Upper lobe of right lung (tissue), 1 donor: ENCODE data around the gene CRIP2. TPM values are rescaled to one million over a fixed set of nuclear protein-coding genes. Genes with fewer than 3 reads are reported as not detected.

Source experiments
- ATAC-seq: fragments of 200-7000 bp; cut with Tn5 transposase; one replicate; pipeline ENCODE4 v1.9.1; 2020; ENCODE audit warnings: mild to moderate bottlenecking, moderate library complexity
- DNase-seq: peaks from one replicate; pipeline ENCODE4 v3.0.0-alpha.2; 2020
- H3K27ac ChIP-seq: fragments of 200-600 bp; one replicate; pipeline ENCODE4 v1.8.0; 2022
- H3K27me3 ChIP-seq: fragments of 200-600 bp; one replicate; pipeline ENCODE4 v1.8.0; 2022; ENCODE audit warnings: mild to moderate bottlenecking
- H3K36me3 ChIP-seq: fragments of 200-600 bp; one replicate; pipeline ENCODE4 v1.8.0; 2022
- H3K4me1 ChIP-seq: fragments of 200-600 bp; one replicate; pipeline ENCODE4 v1.8.0; 2022
- H3K4me3 ChIP-seq: fragments of 200-600 bp; one replicate; pipeline ENCODE4 v1.8.0; 2022; ENCODE audit warnings: mild to moderate bottlenecking
- H3K9me3 ChIP-seq: fragments of 200-600 bp; one replicate; pipeline ENCODE4 v1.8.0; 2022
- intact Hi-C: fragments of 100-400 bp; cut with DNase I; formaldehyde crosslinking; loops from one replicate; pipeline ENCODE4 v1.11.0; 2022
- total RNA-seq: library from RNA; stranded (reverse); fragmentation: NEBNext Ultra II Directional; extraction: Animal tissue kit (Norgen Biotek cat#: 25700); gene quantifications from one replicate; pipeline ENCODE4 v1.2.1, GENCODE V29; 2021
- TF ChIP-seq, protein P1 (sequence below): fragments of 200-600 bp; IDR thresholded peaks from one replicate; pipeline ENCODE4 v1.8.0; 2022; ENCODE audit warnings: antibody characterized with exemption
- donor health status: DM: no; HTN: yes; CAD: no; lungs with severe emphysema.

Gene CRIP2
- total RNA-seq, 1 donor from 2014 or later = 191 TPM

DNA sequence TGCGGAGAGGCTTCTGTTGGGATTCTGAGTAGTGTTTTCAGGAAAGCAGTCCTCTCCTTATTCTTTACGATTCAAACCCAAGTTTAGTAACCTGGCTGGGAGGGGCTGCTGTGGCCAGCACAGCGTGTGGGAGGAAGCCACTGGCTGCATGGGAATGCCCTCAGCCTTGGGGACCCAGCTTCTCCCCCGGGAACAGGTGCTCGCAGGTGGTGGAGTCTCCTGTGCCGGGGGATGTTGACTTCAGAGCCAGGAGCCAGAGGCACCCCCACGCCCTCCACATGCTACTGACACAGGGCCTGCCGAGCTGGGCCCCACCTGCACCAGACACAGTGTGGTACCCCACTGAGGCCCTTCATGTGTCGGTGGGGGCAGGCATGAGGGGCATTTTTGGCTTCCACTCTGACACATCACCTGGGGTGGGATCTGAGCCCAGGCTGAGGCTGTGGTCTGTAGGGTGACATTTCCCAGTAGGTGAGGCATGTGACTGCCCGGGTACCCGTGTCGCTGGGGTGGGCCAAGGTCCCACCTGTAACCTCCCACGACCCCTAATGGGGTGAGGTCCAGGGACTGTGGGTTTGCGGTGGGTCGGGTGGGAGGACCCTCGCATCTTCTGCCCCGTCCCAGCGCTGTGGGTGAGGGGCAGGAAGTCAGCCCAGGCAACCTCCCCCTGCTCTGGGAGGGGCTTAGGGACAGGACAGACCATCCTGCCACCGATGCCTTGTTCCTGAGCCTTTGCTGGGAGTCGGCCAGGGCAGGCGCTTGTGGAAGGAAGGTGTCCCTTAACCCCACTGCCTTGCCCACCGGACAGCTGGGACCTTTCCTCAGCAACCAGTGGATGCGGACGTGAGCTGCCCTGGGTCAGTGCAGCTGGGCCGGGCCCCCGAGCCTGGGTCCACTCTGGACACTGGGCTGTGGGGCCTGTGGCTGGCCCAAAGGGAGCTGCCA, 28.4 kb upstream of the CRIP2 start:
- TF ChIP-seq, protein P1, sequence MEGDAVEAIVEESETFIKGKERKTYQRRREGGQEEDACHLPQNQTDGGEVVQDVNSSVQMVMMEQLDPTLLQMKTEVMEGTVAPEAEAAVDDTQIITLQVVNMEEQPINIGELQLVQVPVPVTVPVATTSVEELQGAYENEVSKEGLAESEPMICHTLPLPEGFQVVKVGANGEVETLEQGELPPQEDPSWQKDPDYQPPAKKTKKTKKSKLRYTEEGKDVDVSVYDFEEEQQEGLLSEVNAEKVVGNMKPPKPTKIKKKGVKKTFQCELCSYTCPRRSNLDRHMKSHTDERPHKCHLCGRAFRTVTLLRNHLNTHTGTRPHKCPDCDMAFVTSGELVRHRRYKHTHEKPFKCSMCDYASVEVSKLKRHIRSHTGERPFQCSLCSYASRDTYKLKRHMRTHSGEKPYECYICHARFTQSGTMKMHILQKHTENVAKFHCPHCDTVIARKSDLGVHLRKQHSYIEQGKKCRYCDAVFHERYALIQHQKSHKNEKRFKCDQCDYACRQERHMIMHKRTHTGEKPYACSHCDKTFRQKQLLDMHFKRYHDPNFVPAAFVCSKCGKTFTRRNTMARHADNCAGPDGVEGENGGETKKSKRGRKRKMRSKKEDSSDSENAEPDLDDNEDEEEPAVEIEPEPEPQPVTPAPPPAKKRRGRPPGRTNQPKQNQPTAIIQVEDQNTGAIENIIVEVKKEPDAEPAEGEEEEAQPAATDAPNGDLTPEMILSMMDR = no peak
- Histone ChIP-seq H3K4me1 (peaks cover 5% of the 10 kb centered on the region), H3K36me3 (peaks cover 13% of the 10 kb centered on the region), H3K27ac (no peak overlapping the region), H3K9me3 (no peaks in the 10 kb centered on the region), H3K4me3 (no peak overlapping the region), H3K27me3 (no peaks in the 10 kb centered on the region)
- no peak for ATAC-seq
- DNase-seq = no peak
- intact Hi-C loops = no loop called here

DNA sequence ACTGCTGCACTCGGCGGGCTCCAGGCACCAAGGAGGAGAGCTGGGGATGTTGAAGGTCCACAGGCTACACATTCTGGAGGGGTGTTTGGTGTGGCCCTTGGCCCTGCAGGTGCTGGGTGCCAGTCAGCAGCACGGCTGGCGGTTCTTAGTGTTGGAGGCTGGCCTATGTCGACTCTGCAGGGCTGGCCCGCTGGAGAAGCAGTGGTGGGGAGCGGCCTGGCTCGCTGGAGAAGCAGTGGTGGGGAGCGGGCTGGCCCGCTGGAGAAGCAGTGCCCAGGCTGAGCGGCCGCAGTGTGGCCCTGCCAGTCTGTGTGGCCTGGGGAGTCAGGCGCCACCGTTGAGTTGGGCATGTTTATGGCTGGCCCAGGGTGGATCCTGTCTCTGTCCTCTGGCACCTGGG, 27.6 kb upstream of the CRIP2 start:
- ATAC-seq (no peak), DNase-seq (no peak)
- peaks cover 5% of the 10 kb centered on the region for H3K4me1 ChIP-seq
- TF ChIP-seq, protein P1 = no peak
- H3K36me3 ChIP-seq = peaks cover 19% of the 10 kb centered on the region
- H3K27ac ChIP-seq = no peak overlapping the region
- intact Hi-C loops = no loop called here
- H3K9me3 ChIP-seq = no peaks in the 10 kb centered on the region
- H3K4me3 ChIP-seq = no peak overlapping the region
- no peaks in the 10 kb centered on the region for H3K27me3 ChIP-seq

DNA sequence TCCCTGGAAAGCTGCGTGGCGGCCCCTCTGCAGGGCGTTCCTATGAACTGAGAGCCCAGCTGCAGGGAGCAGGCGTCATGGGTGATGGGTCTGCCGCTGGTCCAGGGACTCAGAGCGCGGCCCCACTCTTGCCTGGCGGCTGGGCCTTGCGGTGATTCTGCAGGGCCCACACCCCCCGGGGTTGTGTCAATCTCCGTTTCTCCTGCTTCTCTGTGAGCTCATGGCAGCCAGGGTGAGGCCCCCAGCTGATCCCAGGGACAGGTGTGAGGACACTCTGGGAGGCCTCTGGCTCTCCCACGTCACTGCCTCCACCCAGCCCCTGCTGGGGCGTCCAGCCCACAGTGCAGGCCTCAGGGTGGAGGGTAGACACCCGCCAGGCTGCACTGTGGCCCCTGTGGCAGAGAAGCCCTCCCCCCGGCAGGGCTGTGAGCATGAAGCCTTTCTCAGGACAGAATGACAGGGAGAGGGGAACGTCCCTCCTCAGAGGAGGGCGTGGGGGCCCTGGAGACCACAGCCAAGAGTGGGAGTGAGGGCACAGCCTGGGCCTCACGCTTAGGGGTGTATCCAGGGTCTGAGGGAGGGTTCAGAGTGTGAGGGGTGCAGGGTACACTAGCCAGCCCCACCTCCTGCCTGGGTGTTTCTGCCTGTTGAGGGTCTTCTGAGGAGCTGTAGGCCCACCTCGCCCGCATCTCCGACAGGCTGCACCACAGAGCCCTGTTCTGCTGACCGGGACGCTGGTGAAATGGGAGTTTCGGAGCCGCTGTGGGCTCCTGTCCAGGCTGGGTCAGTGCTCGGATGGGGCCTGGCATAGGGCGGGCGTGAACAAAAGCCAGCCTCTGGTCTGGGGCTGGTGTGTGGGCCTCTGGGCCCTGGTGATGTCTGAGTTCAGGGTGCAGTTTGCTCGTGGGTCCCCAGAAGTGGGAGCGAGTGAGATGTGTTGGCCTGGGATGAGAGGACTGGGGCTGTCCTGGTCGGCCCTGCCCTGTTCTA, 26.7 kb upstream of the CRIP2 start:
- H3K4me3 ChIP-seq = no peak overlapping the region
- no peaks in the 10 kb centered on the region for H3K27me3 ChIP-seq
- intact Hi-C loops = no loop called here
- peaks cover 5% of the 10 kb centered on the region for H3K4me1 ChIP-seq
- ATAC-seq (no peak), DNase-seq (no peak)
- H3K9me3 ChIP-seq = no peaks in the 10 kb centered on the region
- H3K36me3 ChIP-seq = peaks cover 27% of the 10 kb centered on the region
- TF ChIP-seq, protein P1 = no peak
- no peak overlapping the region for H3K27ac ChIP-seq

DNA sequence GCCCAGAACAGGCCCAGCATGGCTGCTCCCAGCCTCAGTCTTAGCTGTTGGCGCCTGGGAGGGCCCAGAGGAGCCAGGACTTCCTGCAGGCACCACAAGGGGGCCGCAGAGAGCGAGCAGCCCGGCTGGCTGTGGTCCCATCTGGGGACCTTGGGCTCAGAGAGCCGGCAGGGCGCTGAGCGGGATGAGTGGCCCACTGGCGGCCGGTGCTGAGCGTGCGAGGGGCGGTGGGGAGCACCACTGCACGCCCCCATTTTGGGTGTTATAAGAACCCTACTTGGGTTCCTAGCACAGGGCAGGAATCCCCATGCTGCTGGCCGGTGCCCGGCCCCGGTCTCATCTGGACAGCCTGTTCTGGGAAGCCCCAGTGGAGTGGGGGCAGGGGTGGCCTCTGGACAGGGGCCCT, 25.9 kb upstream of the CRIP2 start:
- no peaks in the 10 kb centered on the region for H3K9me3 ChIP-seq
- peaks cover 32% of the 10 kb centered on the region for H3K36me3 ChIP-seq
- H3K4me3 ChIP-seq = no peak overlapping the region
- ATAC-seq = peak; percentile 90
- no peaks in the 10 kb centered on the region for H3K27me3 ChIP-seq
- TF ChIP-seq, protein P1 = peak; percentile 91
- DNase-seq = peak; percentile 84
- peaks cover 5% of the 10 kb centered on the region for H3K4me1 ChIP-seq
- H3K27ac ChIP-seq = no peak overlapping the region
- intact Hi-C loops = no loop called here

DNA sequence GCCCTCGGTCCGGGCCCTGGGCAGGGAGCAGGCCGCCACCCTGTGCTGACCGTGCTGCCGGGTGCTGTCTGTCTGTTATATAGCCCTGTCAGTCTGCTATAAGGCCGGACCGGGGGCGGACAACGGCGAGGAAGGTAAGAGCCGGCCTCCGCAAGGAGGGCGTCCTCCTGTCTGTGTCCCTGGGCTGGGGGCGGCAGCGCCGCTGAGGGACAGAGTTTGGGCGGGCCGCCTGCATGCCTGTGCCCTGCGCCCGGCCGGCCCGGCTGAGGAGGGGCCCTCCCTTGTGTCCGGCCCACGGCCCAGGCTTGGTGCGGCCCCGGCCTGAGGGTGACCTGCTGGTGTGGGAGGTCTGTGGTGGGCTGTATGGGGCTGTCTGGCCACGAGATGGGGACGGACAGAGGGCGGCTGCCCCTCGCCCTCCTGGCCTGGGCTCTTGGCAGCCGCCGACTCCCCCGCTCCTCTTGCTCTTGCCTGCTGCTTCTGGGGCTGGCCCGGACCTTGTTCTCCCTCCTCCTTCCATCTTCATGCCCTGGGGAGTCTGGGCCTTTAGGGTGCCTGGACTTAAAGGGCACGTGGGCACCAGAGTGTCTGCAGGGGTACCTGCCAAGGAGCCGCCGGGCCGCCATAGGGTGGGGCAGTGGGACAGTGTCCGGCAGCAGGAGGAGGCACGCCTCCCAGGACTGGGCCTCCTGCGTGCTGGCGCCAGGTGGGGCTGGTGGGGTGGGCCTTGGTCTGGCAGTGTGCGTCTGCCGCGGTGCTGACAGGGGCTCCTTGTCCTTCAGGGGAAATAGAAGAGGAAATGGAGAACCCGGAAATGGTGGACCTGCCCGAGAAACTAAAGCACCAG, 25.1 kb upstream of the CRIP2 start:
- Histone ChIP-seq H3K9me3 (no peaks in the 10 kb centered on the region), H3K27me3 (no peaks in the 10 kb centered on the region), H3K4me3 (no peak overlapping the region), H3K4me1 (peaks cover 5% of the 10 kb centered on the region), H3K27ac (no peak overlapping the region), H3K36me3 (peaks cover 40% of the 10 kb centered on the region)
- no peak for DNase-seq
- no peak for ATAC-seq
- intact Hi-C loops = no loop called here
- TF ChIP-seq, protein P1 = no peak
